ENCODE measurements around the gene OVAAL.

The OVAAL gene

DNA sequence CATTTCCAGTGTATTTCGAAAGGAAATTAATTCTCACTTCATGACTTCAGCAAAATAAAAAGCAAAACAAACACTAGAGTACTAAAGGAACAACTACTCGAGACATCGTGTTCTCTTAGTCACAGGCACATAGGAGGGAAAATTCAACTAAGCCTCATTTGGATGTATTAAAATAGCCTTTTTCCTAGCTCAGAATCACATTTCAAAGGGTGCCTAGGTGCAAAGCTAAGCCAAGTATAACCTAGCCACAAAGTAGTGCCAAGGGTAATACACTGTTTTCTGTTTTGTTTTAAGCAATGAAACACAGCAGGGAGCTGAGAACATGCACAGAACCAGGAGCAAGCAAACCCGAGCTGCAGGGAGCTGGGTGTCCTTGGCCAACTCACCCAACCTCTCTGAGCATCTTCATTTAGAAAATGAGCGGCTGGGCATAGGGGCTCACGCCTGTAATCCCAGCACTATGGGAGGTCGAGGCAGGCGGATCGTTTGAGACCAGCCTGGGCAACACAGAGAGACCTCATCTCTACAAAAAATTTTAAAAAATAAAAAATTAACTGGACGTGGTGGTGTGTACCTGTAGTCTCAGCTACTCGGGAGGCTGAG, 29.8 kb upstream of the OVAAL start:
- peak overlapping the region; percentile 57 for H3K27ac ChIP-seq

DNA sequence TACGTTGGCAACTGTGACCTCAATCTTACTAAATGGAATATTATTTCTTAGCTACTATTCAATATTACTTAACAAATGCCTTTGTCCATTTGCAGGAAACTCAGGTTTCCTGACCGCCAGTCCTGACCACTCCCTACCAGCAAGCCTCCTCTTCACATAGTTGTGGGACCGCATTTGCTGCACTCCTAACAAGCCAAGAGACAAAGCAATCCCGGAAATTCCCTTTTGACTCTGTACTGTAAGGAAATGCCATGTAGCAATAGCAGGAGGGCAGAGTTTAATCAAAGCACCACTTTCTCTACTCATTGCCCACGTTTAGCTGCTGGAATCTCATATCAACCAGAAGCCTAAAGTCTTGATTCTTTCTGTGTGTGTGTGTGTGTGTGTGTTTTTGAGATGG, 28.3 kb upstream of the OVAAL start:
- H3K27ac ChIP-seq: no peak overlapping the region
- TF ChIP-seq, protein P1, sequence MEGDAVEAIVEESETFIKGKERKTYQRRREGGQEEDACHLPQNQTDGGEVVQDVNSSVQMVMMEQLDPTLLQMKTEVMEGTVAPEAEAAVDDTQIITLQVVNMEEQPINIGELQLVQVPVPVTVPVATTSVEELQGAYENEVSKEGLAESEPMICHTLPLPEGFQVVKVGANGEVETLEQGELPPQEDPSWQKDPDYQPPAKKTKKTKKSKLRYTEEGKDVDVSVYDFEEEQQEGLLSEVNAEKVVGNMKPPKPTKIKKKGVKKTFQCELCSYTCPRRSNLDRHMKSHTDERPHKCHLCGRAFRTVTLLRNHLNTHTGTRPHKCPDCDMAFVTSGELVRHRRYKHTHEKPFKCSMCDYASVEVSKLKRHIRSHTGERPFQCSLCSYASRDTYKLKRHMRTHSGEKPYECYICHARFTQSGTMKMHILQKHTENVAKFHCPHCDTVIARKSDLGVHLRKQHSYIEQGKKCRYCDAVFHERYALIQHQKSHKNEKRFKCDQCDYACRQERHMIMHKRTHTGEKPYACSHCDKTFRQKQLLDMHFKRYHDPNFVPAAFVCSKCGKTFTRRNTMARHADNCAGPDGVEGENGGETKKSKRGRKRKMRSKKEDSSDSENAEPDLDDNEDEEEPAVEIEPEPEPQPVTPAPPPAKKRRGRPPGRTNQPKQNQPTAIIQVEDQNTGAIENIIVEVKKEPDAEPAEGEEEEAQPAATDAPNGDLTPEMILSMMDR (conservative IDR thresholded peaks at IDR 0.05): no peak
- TF ChIP-seq ZFX (IDR thresholded peaks at IDR 0.05): no peak

More for the DNA sequence above, 29.8 kb upstream of the OVAAL start:
- TF ChIP-seq, protein P1 (conservative IDR thresholded peaks at IDR 0.05): no peak
- TF ChIP-seq ZFX (IDR thresholded peaks at IDR 0.05): no peak

DNA sequence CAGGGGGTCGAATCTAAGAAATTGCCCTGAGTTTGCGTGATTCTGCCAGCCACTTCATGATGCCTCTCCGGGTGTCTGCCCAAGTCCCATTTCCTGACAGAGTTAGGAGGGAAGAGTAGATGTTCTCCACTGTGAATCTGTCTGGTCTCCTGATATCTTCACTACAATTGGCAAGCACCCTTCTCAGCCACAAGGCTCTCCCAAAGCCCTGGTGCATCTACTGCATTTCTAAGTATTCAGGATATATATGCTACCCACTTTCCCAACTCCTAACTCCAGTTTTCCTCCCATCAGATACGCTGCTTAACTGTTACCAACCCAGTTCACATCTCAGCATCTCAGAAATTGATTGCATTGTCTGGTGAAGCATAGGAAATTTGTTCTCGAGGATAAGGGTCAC, 25.9 kb upstream of the OVAAL start:
- TF ChIP-seq, protein P1 (conservative IDR thresholded peaks at IDR 0.05): no peak
- no peak for TF ChIP-seq ZFX (IDR thresholded peaks at IDR 0.05)
- no peak overlapping the region for H3K27ac ChIP-seq

DNA sequence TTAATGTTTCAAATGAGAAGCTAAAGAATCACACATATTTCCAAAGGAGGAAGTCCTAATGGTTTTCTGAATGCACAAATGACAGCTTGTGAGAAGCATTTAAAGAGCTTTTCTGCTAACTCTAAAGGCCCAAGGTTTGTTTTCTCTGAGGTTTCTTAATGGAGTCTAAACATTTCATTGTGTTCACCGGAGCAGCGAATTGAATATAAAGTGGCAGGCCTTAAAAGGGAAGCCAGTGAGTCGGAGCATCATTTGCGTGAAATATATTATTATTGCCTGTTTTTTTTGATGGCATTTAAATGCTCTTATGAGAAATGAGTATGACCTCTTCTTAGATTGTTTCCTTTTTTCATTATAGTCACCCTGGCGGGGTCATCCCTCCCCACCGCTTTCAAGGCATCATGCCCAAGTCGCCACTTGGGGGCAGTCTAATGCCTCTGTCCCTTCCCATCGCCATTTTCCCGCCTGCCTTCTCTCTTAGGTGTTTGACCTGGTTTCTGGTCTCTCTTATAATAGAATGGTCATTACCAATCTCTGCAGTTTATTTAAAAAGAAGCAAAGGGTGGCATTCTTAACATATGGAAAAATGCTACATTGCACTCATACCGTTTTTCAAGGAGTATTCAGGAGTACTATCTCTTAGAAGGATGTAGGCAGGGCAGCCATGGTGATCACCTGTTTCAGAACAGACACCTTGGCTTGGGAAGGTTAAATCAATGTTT, 25.3 kb upstream of the OVAAL start:
- no peak overlapping the region for H3K27ac ChIP-seq
- TF ChIP-seq, protein P1 (conservative IDR thresholded peaks at IDR 0.05): peak; percentile 97
- TF ChIP-seq ZFX (IDR thresholded peaks at IDR 0.05): no peak

DNA sequence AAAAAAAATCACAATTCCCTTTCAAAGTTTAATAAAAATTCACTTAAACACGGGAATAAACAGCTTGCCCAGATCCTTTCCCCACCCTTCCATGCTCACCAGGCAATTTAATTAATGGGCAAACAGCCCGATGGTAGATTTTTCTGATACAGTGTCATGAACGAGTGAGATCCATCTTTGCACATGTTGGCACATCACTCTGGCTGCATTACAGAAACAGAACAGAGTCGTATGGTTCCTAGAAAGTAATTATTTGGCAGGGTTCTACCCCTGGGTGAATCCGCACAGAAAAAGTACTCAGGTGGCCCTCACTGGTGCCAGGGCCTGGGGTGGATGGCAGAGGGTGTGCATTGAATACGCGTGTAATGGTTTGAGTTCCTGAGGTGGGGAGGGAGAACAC, 24.6 kb upstream of the OVAAL start:
- TF ChIP-seq, protein P1 (conservative IDR thresholded peaks at IDR 0.05): no peak
- TF ChIP-seq ZFX (IDR thresholded peaks at IDR 0.05): no peak
- H3K27ac ChIP-seq: no peak overlapping the region

DNA sequence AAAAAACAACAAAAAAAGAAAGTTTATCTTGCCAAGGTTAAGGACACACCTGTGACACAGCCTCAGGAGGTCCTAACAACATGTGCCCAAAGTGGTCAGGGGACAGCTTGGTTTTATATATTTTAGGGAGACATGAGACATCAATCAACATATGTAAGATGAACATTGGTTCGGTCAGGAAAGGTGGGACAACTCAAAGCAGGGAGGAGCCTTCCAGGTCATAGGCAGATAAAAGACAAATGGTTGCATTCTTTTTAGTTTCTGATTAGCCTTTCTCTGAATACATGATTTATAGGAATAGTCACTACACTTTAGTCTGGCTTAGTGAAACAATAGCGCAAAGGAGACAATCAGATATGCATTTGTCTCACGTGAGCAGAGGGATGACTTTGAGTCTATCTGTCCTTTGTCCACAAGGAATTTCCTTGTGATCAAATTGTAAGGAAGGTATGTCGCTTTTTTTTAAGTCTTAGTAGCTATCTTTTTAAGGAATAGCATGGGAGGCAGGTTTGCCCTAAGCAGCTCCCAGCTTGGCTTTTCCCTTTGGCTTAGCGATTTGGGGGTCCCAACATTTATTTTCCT, 23.3 kb upstream of the OVAAL start:
- no peak overlapping the region for H3K27ac ChIP-seq
- TF ChIP-seq, protein P1 (conservative IDR thresholded peaks at IDR 0.05): no peak
- no peak for TF ChIP-seq ZFX (IDR thresholded peaks at IDR 0.05)

DNA sequence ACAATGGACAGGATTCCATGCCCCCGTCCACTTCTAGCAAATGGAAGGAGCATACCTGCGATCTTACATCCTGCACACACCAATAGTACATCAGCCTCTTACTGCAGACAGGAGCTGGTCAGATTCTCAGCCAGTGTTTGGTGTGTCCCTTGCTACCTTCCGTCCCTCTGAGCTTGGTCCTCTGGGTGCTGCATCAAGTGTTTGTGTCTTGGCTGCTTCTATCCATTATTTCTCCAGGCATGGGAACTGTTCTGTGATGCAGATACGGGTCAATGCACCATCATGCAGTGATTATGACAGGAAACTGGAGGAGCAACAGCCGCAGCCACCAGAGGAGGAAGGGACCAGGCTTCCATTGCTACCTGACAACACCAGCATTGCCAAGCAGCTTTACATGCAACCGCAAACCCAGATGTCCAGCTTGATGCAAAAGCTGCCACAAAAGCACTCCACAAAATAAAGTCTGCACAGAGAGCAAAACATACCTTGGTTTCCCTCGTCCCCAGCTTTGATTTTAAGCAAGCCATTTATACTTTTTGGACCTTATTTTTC, 21.9 kb upstream of the OVAAL start:
- no peak overlapping the region for H3K27ac ChIP-seq
- no peak for TF ChIP-seq ZFX (IDR thresholded peaks at IDR 0.05)
- TF ChIP-seq, protein P1 (conservative IDR thresholded peaks at IDR 0.05): no peak
